ENCODE results near the gene DMRT3. TPM values are rescaled to one million over a fixed set of nuclear protein-coding genes. Genes with fewer than 3 reads are reported as not detected.

Gene DMRT3
- total and polyA plus RNA-seq, 2 donors (not counting 1 experiment from before 2014, with no cell fraction given), result not detected

- Histone ChIP-seq H3K9me3 (ENCODE audit: control insufficient read depth, insufficient read depth, low read depth, low read length) (no peaks in the 10 kb centered on the region), H3K27ac (ENCODE audit: insufficient read depth, low read length) (no peak overlapping the region), H3K4me3 (replicated peaks in 1 of 4; ENCODE audit: control extremely low read depth in 1 of 4, insufficient read depth in 1 of 4, low read depth in 3 of 4, low read length in 4 of 4) (no peak overlapping the region), H3K4me2 (ENCODE audit: extremely low read depth, insufficient read depth, low read length) (no peak overlapping the region), H3K9ac (ENCODE audit: insufficient read depth, low read length) (no peak overlapping the region), H3K27me3 (ENCODE audit: control insufficient read depth, insufficient read depth, low read length) (peaks cover 84% of the 10 kb centered on the region), H4K20me1 (ENCODE audit: control insufficient read depth, extremely low read depth, insufficient read depth, low read length) (no peaks in the 10 kb centered on the region), H3K79me2 (ENCODE audit: control insufficient read depth, insufficient read depth, low read length) (no peaks in the 10 kb centered on the region), H2AFZ (ENCODE audit: low read length) (no peak overlapping the region), H3K4me1 (ENCODE audit: control insufficient read depth, extremely low read depth, insufficient read depth, low read length) (no peaks in the 10 kb centered on the region), H3K36me3 (ENCODE audit: control insufficient read depth, insufficient read depth, low read length) (no peaks in the 10 kb centered on the region)
- TF ChIP-seq EZH2 (IDR thresholded peaks at IDR 0.05; ENCODE audit: low read length, missing control alignments) (no peak), CTCF (conservative IDR thresholded peaks at IDR 0.05 in 1 of 2, IDR thresholded peaks at IDR 0.05 in 1 of 2; ENCODE audit: low read depth in 1 of 2, low read length in 2 of 2) (no peak)
- no peak for DNase-seq (ENCODE audit: low read depth in 2 of 2)
These were observed 656 bp upstream of the DMRT3 start for GRCh38 chr9:975740-976257.

- no peak overlapping the region for H3K9ac ChIP-seq (ENCODE audit: insufficient read depth, low read length)
- no peak overlapping the region for H3K4me3 ChIP-seq (replicated peaks in 1 of 4; ENCODE audit: control extremely low read depth in 1 of 4, insufficient read depth in 1 of 4, low read depth in 3 of 4, low read length in 4 of 4)
- H3K4me2 ChIP-seq (ENCODE audit: extremely low read depth, insufficient read depth, low read length), result no peak overlapping the region
- no peaks in the 10 kb centered on the region for H3K36me3 ChIP-seq (ENCODE audit: control insufficient read depth, insufficient read depth, low read length)
- no peak overlapping the region for H3K27ac ChIP-seq (ENCODE audit: insufficient read depth, low read length)
- H3K4me1 ChIP-seq (ENCODE audit: control insufficient read depth, extremely low read depth, insufficient read depth, low read length), result no peaks in the 10 kb centered on the region
- peaks cover 76% of the 10 kb centered on the region for H3K27me3 ChIP-seq (ENCODE audit: control insufficient read depth, insufficient read depth, low read length)
- no peak overlapping the region for H2AFZ ChIP-seq (ENCODE audit: low read length)
- no peaks in the 10 kb centered on the region for H3K9me3 ChIP-seq (ENCODE audit: control insufficient read depth, insufficient read depth, low read depth, low read length)
- TF ChIP-seq EZH2 (IDR thresholded peaks at IDR 0.05; ENCODE audit: low read length, missing control alignments) (peak; percentile 53), CTCF (conservative IDR thresholded peaks at IDR 0.05 in 1 of 2, IDR thresholded peaks at IDR 0.05 in 1 of 2; ENCODE audit: low read depth in 1 of 2, low read length in 2 of 2) (no peak)
- DNase-seq (ENCODE audit: low read depth in 2 of 2), result no peak
- H4K20me1 ChIP-seq (ENCODE audit: control insufficient read depth, extremely low read depth, insufficient read depth, low read length), result no peaks in the 10 kb centered on the region
- H3K79me2 ChIP-seq (ENCODE audit: control insufficient read depth, insufficient read depth, low read length), result no peaks in the 10 kb centered on the region
These were observed 735 bp downstream of the DMRT3 start for GRCh38 chr9:976943-977837.

- Histone ChIP-seq H2AFZ (ENCODE audit: low read length) (no peak overlapping the region), H3K27me3 (ENCODE audit: control insufficient read depth, insufficient read depth, low read length) (peaks cover 67% of the 10 kb centered on the region)
These were observed 1.7 kb downstream of the DMRT3 start for GRCh38 chr9:977838-978830.

More at GRCh38 chr9:977838-978830, 1.7 kb downstream of the DMRT3 start:
- H3K4me2 ChIP-seq (ENCODE audit: extremely low read depth, insufficient read depth, low read length), result no peak overlapping the region
- no peak overlapping the region for H3K4me3 ChIP-seq (replicated peaks in 1 of 4; ENCODE audit: control extremely low read depth in 1 of 4, insufficient read depth in 1 of 4, low read depth in 3 of 4, low read length in 4 of 4)
- no peaks in the 10 kb centered on the region for H3K9me3 ChIP-seq (ENCODE audit: control insufficient read depth, insufficient read depth, low read depth, low read length)
- H3K9ac ChIP-seq (ENCODE audit: insufficient read depth, low read length), result no peak overlapping the region
- no peaks in the 10 kb centered on the region for H3K36me3 ChIP-seq (ENCODE audit: control insufficient read depth, insufficient read depth, low read length)
- no peaks in the 10 kb centered on the region for H3K4me1 ChIP-seq (ENCODE audit: control insufficient read depth, extremely low read depth, insufficient read depth, low read length)
- no peaks in the 10 kb centered on the region for H3K79me2 ChIP-seq (ENCODE audit: control insufficient read depth, insufficient read depth, low read length)
- no peak overlapping the region for H3K27ac ChIP-seq (ENCODE audit: insufficient read depth, low read length)
- TF ChIP-seq CTCF (conservative IDR thresholded peaks at IDR 0.05 in 1 of 2, IDR thresholded peaks at IDR 0.05 in 1 of 2; ENCODE audit: low read depth in 1 of 2, low read length in 2 of 2) (no peak), EZH2 (IDR thresholded peaks at IDR 0.05; ENCODE audit: low read length, missing control alignments) (peak; percentile 54)
- DNase-seq (ENCODE audit: low read depth in 2 of 2), result no peak
- no peaks in the 10 kb centered on the region for H4K20me1 ChIP-seq (ENCODE audit: control insufficient read depth, extremely low read depth, insufficient read depth, low read length)

Measured in fibroblast of lung (primary cell).